Lung (tissue), 12 donors: ENCODE results near the gene KLK14. TPM values are rescaled to one million over a fixed set of nuclear protein-coding genes. Genes with fewer than 3 reads are reported as not detected.

Experiments used
- ATAC-seq: fragments of 200-7000 bp; cut with Tn5 transposase; one replicate; pipeline ENCODE4 v1.9.1; 2020; ENCODE audit warnings: moderate number of reproducible peaks; ENCODE audit not compliant: insufficient read depth, low FRiP score
- DNase-seq, 3 donors: peaks; one replicate each; pipeline ENCODE4 v3.0.0-alpha.2; 2013 to 2017
- H3K27ac ChIP-seq, 2 donors: one replicate each; pipeline ENCODE4 v1.5.1; 2013; ENCODE audit warnings: mild to moderate bottlenecking in 2 of 2, moderate library complexity in 2 of 2, control low read depth in 1 of 2, inconsistent platforms in 1 of 2, low read depth in 1 of 2, low read length in 1 of 2
- H3K27me3 ChIP-seq, 3 donors: one replicate each; pipeline ENCODE4 v1.5.1; 2013; ENCODE audit warnings: low read length in 2 of 3; ENCODE audit not compliant: control insufficient read depth in 3 of 3, insufficient read depth in 3 of 3
- H3K36me3 ChIP-seq, 4 donors: one replicate each; pipeline ENCODE4 v1.5.1; 2013; ENCODE audit warnings: low read length in 4 of 4, mild to moderate bottlenecking in 1 of 4, moderate library complexity in 1 of 4; ENCODE audit not compliant: control insufficient read depth in 4 of 4, insufficient read depth in 4 of 4
- H3K4me1 ChIP-seq, 5 donors: one replicate each; pipeline ENCODE4 v1.5.1; 2013; ENCODE audit warnings: low read length in 5 of 5, mild to moderate bottlenecking in 2 of 5, moderate library complexity in 1 of 5; ENCODE audit not compliant: control insufficient read depth in 5 of 5, insufficient read depth in 5 of 5
- H3K4me3 ChIP-seq: one replicate; pipeline ENCODE4 v1.5.1; 2013; ENCODE audit warnings: mild to moderate bottlenecking, control low read depth, moderate library complexity
- H3K9ac ChIP-seq, 2 donors: one replicate each; pipeline ENCODE4 v1.5.1; 2013; ENCODE audit warnings: low read length in 2 of 2, control low read depth in 1 of 2; ENCODE audit not compliant: insufficient read depth in 1 of 2
- H3K9me3 ChIP-seq, 4 donors: one replicate each; pipeline ENCODE4 v1.5.1; 2013; ENCODE audit warnings: low read length in 3 of 4, mild to moderate bottlenecking in 1 of 4, moderate library complexity in 1 of 4; ENCODE audit not compliant: control insufficient read depth in 4 of 4, insufficient read depth in 3 of 4
- WGBS, 2 donors: extraction: QIAGEN DNeasy Blood & Tissue Kit; methylation state at CpG; one replicate each; pipeline ENCODE4 v1.1.7; 2013; 5-methylcytosine and 5-hydroxymethylcytosine counted together
- polyA plus RNA-seq, 2 donors: library from polyadenylated mRNA; stranded (reverse); fragments of 200-250 nt; gene quantifications; one replicate each; pipeline ENCODE4 v1.2.1, GENCODE V29; 2013
- total RNA-seq, 2 donors: library from RNA; depleted of rRNA in 1 of 2; stranded (reverse); fragments of >200 nt in 1 of 2; gene quantifications; one replicate each; pipeline ENCODE4 v1.2.1, GENCODE V29; 2014 to 2021
- TF ChIP-seq, protein P1 (sequence below): IDR thresholded peaks from 2 replicates; pipeline ENCODE4 v1.5.1; 2012; ENCODE audit warnings: mild to moderate bottlenecking; ENCODE audit errors: control extremely low read depth, extremely low read depth
- donor health status: control.
- donor health status: control.
- donor health status: Bipolar disorder and iron deficiency.
- donor health status: healthy.
- donor health status: DM: yes; HTN: yes; CAD: no.

The KLK14 gene
- total and polyA plus RNA-seq, 4 donors, result 0.46 to 3.9 (median 0.89) TPM

DNA sequence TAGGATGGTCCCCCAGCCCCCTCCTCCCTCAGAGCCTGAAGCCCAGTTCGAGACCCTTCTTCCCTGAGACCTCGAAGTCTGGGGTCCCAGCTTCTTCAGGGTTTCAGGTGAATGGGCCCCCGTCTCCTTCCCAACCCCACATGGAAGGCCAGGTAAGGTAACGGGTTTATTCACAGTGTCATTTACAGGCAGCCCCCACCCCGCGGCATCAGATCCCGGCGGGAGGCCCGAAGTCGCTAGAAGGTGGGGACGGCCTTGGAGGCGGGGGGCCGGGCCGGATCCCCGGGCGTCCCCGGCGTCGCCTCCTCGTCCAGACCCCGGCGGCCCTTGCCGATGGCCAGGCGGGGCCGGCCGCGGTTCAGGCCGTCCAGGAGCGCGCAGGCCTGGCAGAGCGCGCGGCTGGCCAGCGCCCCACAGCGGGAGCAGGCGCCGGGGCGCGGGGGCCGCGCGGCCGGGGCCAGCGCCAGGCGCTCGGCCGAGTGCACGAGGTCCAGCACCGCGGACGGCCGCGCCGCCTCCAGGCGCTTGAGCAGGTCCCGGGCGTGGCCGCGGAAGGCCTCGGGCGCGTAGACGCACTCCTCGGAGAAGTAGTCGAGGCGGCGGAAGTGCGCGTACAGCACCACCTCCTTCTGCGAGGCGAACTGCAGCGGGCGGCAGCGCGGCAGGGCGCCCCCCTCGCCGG is 15.8 kb upstream of the KLK14 start:
- DNase-seq (peak; percentile 56 to 70 (median 68)), ATAC-seq (no peak)
- Histone ChIP-seq H3K9ac (no peak overlapping the region), H3K27ac (no peak overlapping the region), H3K4me1 (peaks cover 0 to 4% (median 0%) of the 10 kb centered on the region in 5 donors), H3K27me3 (no peaks in the 10 kb centered on the region), H3K4me3 (no peak overlapping the region), H3K36me3 (peaks cover 0 to 26% (median 5%) of the 10 kb centered on the region in 4 donors), H3K9me3 (no peaks in the 10 kb centered on the region)
- 73 to 76% methylated on average over 78 of the region's 78 CpGs for WGBS, 2 donors
- TF ChIP-seq, protein P1, sequence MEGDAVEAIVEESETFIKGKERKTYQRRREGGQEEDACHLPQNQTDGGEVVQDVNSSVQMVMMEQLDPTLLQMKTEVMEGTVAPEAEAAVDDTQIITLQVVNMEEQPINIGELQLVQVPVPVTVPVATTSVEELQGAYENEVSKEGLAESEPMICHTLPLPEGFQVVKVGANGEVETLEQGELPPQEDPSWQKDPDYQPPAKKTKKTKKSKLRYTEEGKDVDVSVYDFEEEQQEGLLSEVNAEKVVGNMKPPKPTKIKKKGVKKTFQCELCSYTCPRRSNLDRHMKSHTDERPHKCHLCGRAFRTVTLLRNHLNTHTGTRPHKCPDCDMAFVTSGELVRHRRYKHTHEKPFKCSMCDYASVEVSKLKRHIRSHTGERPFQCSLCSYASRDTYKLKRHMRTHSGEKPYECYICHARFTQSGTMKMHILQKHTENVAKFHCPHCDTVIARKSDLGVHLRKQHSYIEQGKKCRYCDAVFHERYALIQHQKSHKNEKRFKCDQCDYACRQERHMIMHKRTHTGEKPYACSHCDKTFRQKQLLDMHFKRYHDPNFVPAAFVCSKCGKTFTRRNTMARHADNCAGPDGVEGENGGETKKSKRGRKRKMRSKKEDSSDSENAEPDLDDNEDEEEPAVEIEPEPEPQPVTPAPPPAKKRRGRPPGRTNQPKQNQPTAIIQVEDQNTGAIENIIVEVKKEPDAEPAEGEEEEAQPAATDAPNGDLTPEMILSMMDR, result no peak

DNA sequence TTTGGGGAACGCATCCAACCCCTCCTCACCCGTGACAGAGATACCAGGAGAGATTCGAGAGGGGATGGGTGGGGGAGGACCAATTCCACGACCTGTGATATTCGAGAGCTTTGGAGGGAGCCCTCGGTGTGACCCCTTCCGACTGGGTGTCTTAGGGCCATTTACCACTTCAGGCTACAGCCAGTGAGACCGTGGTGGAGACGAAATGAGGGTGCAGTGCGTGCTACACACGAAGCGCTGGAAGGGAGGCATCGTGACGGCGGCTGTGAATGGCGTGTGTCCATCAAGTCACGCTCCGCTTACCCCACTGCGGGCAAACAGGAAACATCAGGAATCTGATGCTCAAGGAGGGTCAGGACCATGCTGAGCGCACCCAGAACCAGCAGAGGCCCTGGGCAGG is 15.1 kb upstream of the KLK14 start:
- Histone ChIP-seq H3K4me1 (peaks cover 0 to 4% (median 0%) of the 10 kb centered on the region in 5 donors), H3K9me3 (no peaks in the 10 kb centered on the region), H3K36me3 (peaks cover 0 to 24% (median 3%) of the 10 kb centered on the region in 4 donors), H3K27me3 (no peaks in the 10 kb centered on the region), H3K27ac (no peak overlapping the region), H3K4me3 (no peak overlapping the region), H3K9ac (no peak overlapping the region)
- 89 to 91% methylated on average over 20 of the region's 20 CpGs for WGBS, 2 donors
- TF ChIP-seq, protein P1, result no peak
- DNase-seq (no peak), ATAC-seq (no peak)

DNA sequence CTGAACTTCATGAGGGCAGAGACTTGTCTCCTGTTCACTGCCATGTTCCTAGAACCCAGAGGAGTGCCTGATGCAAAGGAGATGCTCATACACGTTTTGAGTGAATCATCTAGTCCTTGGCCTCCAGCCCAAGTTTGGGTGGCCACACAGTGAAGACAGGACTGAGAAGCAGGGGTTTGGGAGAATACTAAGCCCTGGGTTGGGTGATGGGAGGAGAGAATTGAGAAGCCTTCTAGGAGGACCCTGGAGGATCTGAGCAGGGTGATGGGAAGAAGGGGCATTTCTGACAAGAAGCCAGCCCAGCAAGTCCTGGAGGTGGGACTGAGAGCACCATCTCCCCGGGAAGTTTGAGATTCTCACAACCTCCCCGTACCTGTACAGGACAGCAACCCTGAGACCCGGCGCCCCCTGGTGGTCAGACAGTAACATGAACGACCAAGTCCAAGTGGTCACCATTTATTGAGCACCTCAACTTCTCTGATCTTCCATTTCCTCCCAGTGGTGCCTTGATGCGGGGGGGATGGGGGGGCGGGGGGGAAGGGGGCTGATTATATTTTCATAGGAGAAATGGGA is 14.6 kb upstream of the KLK14 start:
- TF ChIP-seq, protein P1, result peak; percentile 49
- H3K4me3 ChIP-seq, result no peak overlapping the region
- H3K4me1 ChIP-seq, result peaks cover 0 to 4% (median 0%) of the 10 kb centered on the region in 5 donors
- DNase-seq (peak; percentile 20 to 64 (median 35)), ATAC-seq (no peak)
- 14 to 24% methylated on average over 8 of the region's 8 CpGs for WGBS, 2 donors
- peaks cover 0 to 21% (median 2%) of the 10 kb centered on the region in 4 donors for H3K36me3 ChIP-seq
- no peak overlapping the region for H3K9ac ChIP-seq
- no peaks in the 10 kb centered on the region for H3K27me3 ChIP-seq
- H3K27ac ChIP-seq, result no peak overlapping the region
- no peaks in the 10 kb centered on the region for H3K9me3 ChIP-seq
